K562 (cell line): ENCODE data around the gene ARL8A. TPM values are rescaled to one million over a fixed set of nuclear protein-coding genes. Genes with fewer than 3 reads are reported as not detected.

Source experiments
- COPS2 ChIP-seq: fragments of 450-650 bp; conservative IDR thresholded peaks from 2 replicates; pipeline ENCODE4 v1.6.1; 2016; ENCODE audit warnings: mild to moderate bottlenecking, moderate library complexity
- EWSR1 ChIP-seq: fragments of 450-650 bp; IDR thresholded peaks from 2 replicates; pipeline ENCODE4 v1.6.1; 2018; ENCODE audit warnings: borderline replicate concordance, mild to moderate bottlenecking, low read depth, moderate library complexity; ENCODE audit not compliant: partially characterized antibody
- FIP1L1 ChIP-seq: fragments of 200-400 bp; formaldehyde crosslinking; IDR thresholded peaks from 2 replicates; pipeline ENCODE4 v1.6.1; 2018; ENCODE audit warnings: mild to moderate bottlenecking, low read depth, low read length; ENCODE audit not compliant: poor library complexity, severe bottlenecking
- HEY1 ChIP-seq: fragments of 250-450 bp; sonication (Bioruptor Pico); IDR thresholded peaks from 2 replicates; pipeline ENCODE4 v1.5.0; 2020; ENCODE audit warnings: mild to moderate bottlenecking, moderate library complexity, borderline replicate concordance
- HNRNPLL ChIP-seq: fragments of 200-400 bp; formaldehyde crosslinking; IDR thresholded peaks from 2 replicates; pipeline ENCODE4 v1.6.1; 2017; ENCODE audit warnings: low read length, low read depth, mild to moderate bottlenecking; ENCODE audit not compliant: poor library complexity, severe bottlenecking
- ILK ChIP-seq: fragments of 450-650 bp; IDR thresholded peaks from 2 replicates; pipeline ENCODE4 v1.6.1; 2016; ENCODE audit warnings: missing genetic modification characterization, low read depth, mild to moderate bottlenecking, missing compliant biosample characterization, moderate library complexity, borderline replicate concordance
- MED1 ChIP-seq: sonication (generic); formaldehyde crosslinking; IDR thresholded peaks from 2 replicates; pipeline ENCODE4 v1.8.1; 2023; ENCODE audit warnings: missing genetic modification reagents, borderline replicate concordance
- PCBP1 ChIP-seq: fragments of 200-400 bp; formaldehyde crosslinking; IDR thresholded peaks from 2 replicates; pipeline ENCODE4 v1.6.1; 2018; ENCODE audit warnings: mild to moderate bottlenecking, low read depth, low read length; ENCODE audit not compliant: poor library complexity, severe bottlenecking
- PHTF2 ChIP-seq: fragments of 250-450 bp; sonication (Bioruptor Pico); IDR thresholded peaks from 2 replicates; pipeline ENCODE4 v1.5.0; 2021; ENCODE audit warnings: mild to moderate bottlenecking
- RBM17 ChIP-seq: fragments of 200-400 bp; formaldehyde crosslinking; IDR thresholded peaks from 2 replicates; pipeline ENCODE4 v1.6.1; 2017; ENCODE audit warnings: low read depth, mild to moderate bottlenecking, low read length, borderline replicate concordance
- TAL1 ChIP-seq: fragments of 450-650 bp; IDR thresholded peaks from 2 replicates; pipeline ENCODE4 v1.6.1; 2016; ENCODE audit warnings: mild to moderate bottlenecking
- THRAP3 ChIP-seq: fragments of 450-650 bp; IDR thresholded peaks from 2 replicates; pipeline ENCODE4 v1.6.1; 2016; ENCODE audit warnings: mild to moderate bottlenecking, inconsistent platforms, borderline replicate concordance
- ZNF644 ChIP-seq: fragments of 200-800 bp; sonication (Bioruptor generic); IDR thresholded peaks from 2 replicates; pipeline ENCODE4 v1.6.1; 2016; ENCODE audit warnings: low read depth, missing genetic modification characterization, missing compliant biosample characterization
- ZNF696 ChIP-seq: fragments of 250-450 bp; sonication (Bioruptor Pico); conservative IDR thresholded peaks from 2 replicates; pipeline ENCODE4 v1.4.0; 2020; ENCODE audit warnings: mild to moderate bottlenecking, moderate library complexity
- polyA plus RNA-seq, 8 experiments: library from polyadenylated mRNA; depleted of rRNA in 4 of 8; stranded (reverse) in 5 of 8; unstranded in 3 of 8; fragments of >200 nt; fragmentation: Nextera tagmentation in 2 of 8; fragmentation: Illumina TruSeq in 1 of 8; extraction: Ambion mirVana in 2 of 8; extraction: Trizol in 1 of 8; gene quantifications; 2 replicates each; pipeline versions ENCODE4 v1.2.1 to v1.2.3, GENCODE V29; 2011 to 2014; ENCODE audit warnings: inconsistent platforms in 1 of 8, missing spikeins in 1 of 8
- total RNA-seq, 7 experiments: library from RNA; depleted of rRNA in 6 of 7; stranded (reverse); fragments of >200 nt in 6 of 7; fragmentation: Illumina TruSeq in 2 of 7; extraction: Trizol in 2 of 7; gene quantifications; 2 replicates each; pipeline versions ENCODE4 v1.2.1 to v1.2.3, GENCODE V29; 2011 to 2021; ENCODE audit warnings: low replicate concordance in 1 of 7
- TF ChIP-seq, protein P1 (sequence below): fragments of 450-650 bp; IDR thresholded peaks from 2 replicates; pipeline ENCODE4 v1.6.1; 2014; ENCODE audit warnings: low read depth, mild to moderate bottlenecking, moderate library complexity, borderline replicate concordance
- TF ChIP-seq, protein P2 (sequence below): IDR thresholded peaks from 2 replicates; pipeline ENCODE4 v1.6.1; 2011; ENCODE audit warnings: borderline replicate concordance, low read depth, mild to moderate bottlenecking, moderate library complexity, low read length; ENCODE audit not compliant: insufficient read depth, poor library complexity, severe bottlenecking
- TF ChIP-seq, protein P3 (sequence below): sonication (generic); formaldehyde crosslinking; IDR thresholded peaks from 2 replicates; pipeline ENCODE4 v1.8.1; 2022; ENCODE audit warnings: missing genetic modification reagents
- TF ChIP-seq, protein P4 (sequence below): fragments of 250-450 bp; sonication (Bioruptor Pico); IDR thresholded peaks from 2 replicates; pipeline ENCODE4 v1.8.0; 2021; ENCODE audit warnings: borderline replicate concordance, mild to moderate bottlenecking, moderate library complexity; ENCODE audit not compliant: poor library complexity, severe bottlenecking
- TF ChIP-seq, protein P5 (sequence below): sonication (generic); formaldehyde crosslinking; IDR thresholded peaks from 2 replicates; pipeline ENCODE4 v1.8.0; 2023; ENCODE audit warnings: mild to moderate bottlenecking, missing genetic modification reagents

Gene ARL8A
- total and polyA plus RNA-seq, 9 of the 15 experiments (the other 6 are each of a cell fraction or from before 2014, with no cell fraction given): 0.17 to 27.3 (median 15.6) TPM

DNA sequence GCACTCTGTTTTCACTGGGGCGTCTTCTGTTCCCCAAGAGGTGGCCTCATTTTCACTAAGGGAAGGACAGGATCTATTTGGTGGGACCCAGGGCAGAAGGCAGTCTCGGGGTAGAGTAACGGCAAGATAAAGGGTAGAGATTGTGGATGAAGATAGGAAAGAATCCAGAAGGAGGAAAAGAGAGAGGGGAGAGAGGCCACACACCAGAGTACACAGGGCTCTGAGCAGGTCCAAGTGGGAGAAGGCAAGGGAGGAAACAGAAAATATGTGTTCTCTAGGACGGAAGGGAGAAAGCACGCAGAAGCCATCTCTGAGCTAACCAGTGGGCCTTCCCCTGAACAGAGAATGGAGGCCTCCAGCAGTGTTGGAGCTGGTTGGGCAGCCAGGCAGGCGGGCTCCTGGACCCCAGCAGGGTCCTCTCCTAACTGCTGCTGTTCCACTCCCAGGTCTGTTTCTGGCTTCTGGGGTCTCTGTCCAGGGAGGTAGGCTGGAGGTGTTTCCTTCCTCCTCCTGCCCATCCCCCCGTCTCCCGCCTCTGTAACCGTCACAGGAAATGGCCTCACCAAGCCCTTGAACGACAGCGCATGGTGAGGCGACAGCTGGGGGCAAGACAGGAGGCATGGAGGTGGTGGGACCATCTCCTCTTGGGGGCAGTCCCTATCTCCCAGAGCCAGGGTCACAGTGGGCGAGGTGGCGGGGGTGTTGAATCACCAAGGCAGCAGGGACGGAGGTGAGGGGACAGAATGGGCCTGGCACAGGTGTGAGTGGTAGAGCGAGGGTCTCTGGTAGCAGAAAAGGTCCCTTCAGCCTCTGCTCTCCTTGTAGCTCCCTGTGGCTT lies 15.2 kb upstream of the ARL8A start (continued):
- TF ChIP-seq PHTF2 (CRISPR knock-in tag): 0 out of 2 replicates have a peak, but pooled peaks have one; percentile 15
- TF ChIP-seq, protein P1, sequence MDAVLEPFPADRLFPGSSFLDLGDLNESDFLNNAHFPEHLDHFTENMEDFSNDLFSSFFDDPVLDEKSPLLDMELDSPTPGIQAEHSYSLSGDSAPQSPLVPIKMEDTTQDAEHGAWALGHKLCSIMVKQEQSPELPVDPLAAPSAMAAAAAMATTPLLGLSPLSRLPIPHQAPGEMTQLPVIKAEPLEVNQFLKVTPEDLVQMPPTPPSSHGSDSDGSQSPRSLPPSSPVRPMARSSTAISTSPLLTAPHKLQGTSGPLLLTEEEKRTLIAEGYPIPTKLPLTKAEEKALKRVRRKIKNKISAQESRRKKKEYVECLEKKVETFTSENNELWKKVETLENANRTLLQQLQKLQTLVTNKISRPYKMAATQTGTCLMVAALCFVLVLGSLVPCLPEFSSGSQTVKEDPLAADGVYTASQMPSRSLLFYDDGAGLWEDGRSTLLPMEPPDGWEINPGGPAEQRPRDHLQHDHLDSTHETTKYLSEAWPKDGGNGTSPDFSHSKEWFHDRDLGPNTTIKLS: peak; percentile 58
- peak; percentile 22 for TF ChIP-seq HNRNPLL
- TF ChIP-seq PCBP1: no peak
- TF ChIP-seq ILK: 0 out of 2 replicates have a peak, but pooled peaks have one; percentile 20
- TF ChIP-seq ZNF644: no peak; the same call in 1 of the 2 replicates
- TF ChIP-seq ZNF696: no peak
- TF ChIP-seq RBM17: no peak
- TF ChIP-seq, protein P2, sequence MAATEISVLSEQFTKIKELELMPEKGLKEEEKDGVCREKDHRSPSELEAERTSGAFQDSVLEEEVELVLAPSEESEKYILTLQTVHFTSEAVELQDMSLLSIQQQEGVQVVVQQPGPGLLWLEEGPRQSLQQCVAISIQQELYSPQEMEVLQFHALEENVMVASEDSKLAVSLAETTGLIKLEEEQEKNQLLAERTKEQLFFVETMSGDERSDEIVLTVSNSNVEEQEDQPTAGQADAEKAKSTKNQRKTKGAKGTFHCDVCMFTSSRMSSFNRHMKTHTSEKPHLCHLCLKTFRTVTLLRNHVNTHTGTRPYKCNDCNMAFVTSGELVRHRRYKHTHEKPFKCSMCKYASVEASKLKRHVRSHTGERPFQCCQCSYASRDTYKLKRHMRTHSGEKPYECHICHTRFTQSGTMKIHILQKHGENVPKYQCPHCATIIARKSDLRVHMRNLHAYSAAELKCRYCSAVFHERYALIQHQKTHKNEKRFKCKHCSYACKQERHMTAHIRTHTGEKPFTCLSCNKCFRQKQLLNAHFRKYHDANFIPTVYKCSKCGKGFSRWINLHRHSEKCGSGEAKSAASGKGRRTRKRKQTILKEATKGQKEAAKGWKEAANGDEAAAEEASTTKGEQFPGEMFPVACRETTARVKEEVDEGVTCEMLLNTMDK: no peak
- TF ChIP-seq TAL1: no peak
- no peak for TF ChIP-seq COPS2
- TF ChIP-seq, protein P3, sequence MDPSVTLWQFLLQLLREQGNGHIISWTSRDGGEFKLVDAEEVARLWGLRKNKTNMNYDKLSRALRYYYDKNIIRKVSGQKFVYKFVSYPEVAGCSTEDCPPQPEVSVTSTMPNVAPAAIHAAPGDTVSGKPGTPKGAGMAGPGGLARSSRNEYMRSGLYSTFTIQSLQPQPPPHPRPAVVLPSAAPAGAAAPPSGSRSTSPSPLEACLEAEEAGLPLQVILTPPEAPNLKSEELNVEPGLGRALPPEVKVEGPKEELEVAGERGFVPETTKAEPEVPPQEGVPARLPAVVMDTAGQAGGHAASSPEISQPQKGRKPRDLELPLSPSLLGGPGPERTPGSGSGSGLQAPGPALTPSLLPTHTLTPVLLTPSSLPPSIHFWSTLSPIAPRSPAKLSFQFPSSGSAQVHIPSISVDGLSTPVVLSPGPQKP (CRISPR knock-in tag): no peak
- TF ChIP-seq MED1 (CRISPR knock-in tag): no peak
- no peak for TF ChIP-seq EWSR1
- TF ChIP-seq, protein P4, sequence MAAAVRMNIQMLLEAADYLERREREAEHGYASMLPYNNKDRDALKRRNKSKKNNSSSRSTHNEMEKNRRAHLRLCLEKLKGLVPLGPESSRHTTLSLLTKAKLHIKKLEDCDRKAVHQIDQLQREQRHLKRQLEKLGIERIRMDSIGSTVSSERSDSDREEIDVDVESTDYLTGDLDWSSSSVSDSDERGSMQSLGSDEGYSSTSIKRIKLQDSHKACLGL (CRISPR knock-in tag): no peak
- 0 out of 2 replicates have a peak, but pooled peaks have one; percentile 64 for TF ChIP-seq THRAP3
- peak; percentile 23; the same call in 1 of the 2 replicates for TF ChIP-seq HEY1 (CRISPR knock-in tag)
- TF ChIP-seq FIP1L1: no peak
- TF ChIP-seq, protein P5, sequence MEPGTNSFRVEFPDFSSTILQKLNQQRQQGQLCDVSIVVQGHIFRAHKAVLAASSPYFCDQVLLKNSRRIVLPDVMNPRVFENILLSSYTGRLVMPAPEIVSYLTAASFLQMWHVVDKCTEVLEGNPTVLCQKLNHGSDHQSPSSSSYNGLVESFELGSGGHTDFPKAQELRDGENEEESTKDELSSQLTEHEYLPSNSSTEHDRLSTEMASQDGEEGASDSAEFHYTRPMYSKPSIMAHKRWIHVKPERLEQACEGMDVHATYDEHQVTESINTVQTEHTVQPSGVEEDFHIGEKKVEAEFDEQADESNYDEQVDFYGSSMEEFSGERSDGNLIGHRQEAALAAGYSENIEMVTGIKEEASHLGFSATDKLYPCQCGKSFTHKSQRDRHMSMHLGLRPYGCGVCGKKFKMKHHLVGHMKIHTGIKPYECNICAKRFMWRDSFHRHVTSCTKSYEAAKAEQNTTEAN (CRISPR knock-in tag): no peak
